Activated naive CD4-positive, alpha-beta T cell treated with anti-CD3 and anti-CD28 coated beads, Interleukin-2, amount 10 ng/mL, durations not matched to agents 7 days and 5 days (primary cell): Measurements from ENCODE around the gene CDC37L1.

Source experiments
- CTCF ChIA-PET: fragments of 350-600 bp; sonication (Branson Sonifier 250); formaldehyde crosslinking; loops from one replicate; lab custom pipeline; 2021; ENCODE audit warnings: antibody characterized with exemption; lab: Charles Lee
- DNase-seq: peaks from one replicate; pipeline ENCODE4 v3.0.0-alpha.2; 2020
- H3K27ac Mint-ChIP-seq: one replicate; pipeline ENCODE4 v1.8.0; 2021; ENCODE audit warnings: mild to moderate bottlenecking, moderate library complexity, mixed read lengths
- H3K27me3 Mint-ChIP-seq: one replicate; pipeline ENCODE4 v1.8.0; 2021; ENCODE audit warnings: mild to moderate bottlenecking, mixed read lengths
- H3K36me3 Mint-ChIP-seq: one replicate; pipeline ENCODE4 v1.8.0; 2021; ENCODE audit warnings: mixed read lengths
- H3K4me1 Mint-ChIP-seq: one replicate; pipeline ENCODE4 v1.8.0; 2021; ENCODE audit warnings: mixed read lengths
- H3K4me3 Mint-ChIP-seq: one replicate; pipeline ENCODE4 v1.8.0; 2021; ENCODE audit warnings: mild to moderate bottlenecking, moderate library complexity, mixed read lengths
- H3K9me3 Mint-ChIP-seq: one replicate; pipeline ENCODE4 v1.8.0; 2021; ENCODE audit warnings: mixed read lengths

Gene CDC37L1

GRCh38 chr9:4662108-4662988 is 17.0 kb upstream of the CDC37L1 start, which contains the start of gene PLPP6:
TSS of gene PLPP6 (plus strand) at chr9:4662294. CDS start at chr9:4662376, 82 bp downstream.
- H3K27me3 Mint-ChIP-seq: peaks cover 26% of the 10 kb centered on the region
- peaks cover 64% of the 10 kb centered on the region for H3K4me1 Mint-ChIP-seq
- CTCF ChIA-PET: interaction anchor here (0.6 to 1.4 kb wide), 5 partner anchors 9 to 177 kb away, joined by 3 to 8 read pairs (median 3); no protein-coding TSS in a partner anchor
- H3K36me3 Mint-ChIP-seq: peaks cover 8% of the 10 kb centered on the region
- DNase-seq: peak; percentile 85
- H3K4me3 Mint-ChIP-seq: peak within 1 kb of the TSS; percentile 84
- H3K27ac Mint-ChIP-seq: peak within 1 kb of the TSS; percentile 88
- H3K9me3 Mint-ChIP-seq: no peaks in the 10 kb centered on the region

DNA sequence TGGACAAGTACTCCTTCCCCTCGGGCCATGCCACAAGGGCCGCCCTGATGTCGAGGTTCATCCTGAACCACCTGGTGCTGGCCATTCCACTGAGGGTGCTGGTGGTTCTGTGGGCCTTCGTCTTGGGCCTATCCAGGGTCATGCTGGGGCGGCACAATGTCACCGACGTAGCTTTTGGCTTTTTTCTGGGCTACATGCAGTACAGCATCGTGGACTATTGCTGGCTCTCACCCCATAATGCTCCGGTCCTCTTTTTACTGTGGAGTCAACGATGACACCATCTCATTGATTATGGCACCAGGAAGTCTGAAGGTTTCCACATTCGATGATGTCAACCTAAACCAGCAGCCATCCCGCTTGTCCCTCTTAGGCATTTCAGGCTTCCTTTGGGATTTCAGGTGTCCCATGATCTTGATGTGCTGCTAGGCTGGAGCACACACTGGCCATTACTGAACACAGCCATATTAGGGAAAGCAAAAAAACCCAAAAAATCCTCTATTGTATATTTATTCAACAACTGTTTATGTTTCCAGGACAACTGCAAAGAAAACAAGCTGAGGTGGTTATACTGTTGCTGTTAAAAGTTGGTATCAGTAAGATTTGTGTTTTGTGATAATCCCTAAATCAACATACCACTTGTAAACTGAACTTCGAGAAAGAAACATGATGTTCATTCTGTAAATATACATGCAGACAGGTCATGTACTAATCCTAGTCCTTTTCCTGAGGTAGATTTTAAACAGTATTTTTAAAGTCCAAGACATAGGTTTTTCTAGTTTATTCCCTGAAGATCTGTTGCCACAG is 16.2 kb upstream of the CDC37L1 start:
- Mint-ChIP-seq H3K9me3 (no peaks in the 10 kb centered on the region), H3K4me3 (peak overlapping the region; percentile 84), H3K27me3 (peaks cover 24% of the 10 kb centered on the region), H3K36me3 (peaks cover 8% of the 10 kb centered on the region), H3K27ac (peak overlapping the region; percentile 35), H3K4me1 (peaks cover 71% of the 10 kb centered on the region)
- DNase-seq: no peak
- CTCF ChIA-PET: interaction anchor here (0.6 to 1.4 kb wide), 3 partner anchors 9 to 178 kb away, joined by 3 to 8 read pairs (median 5); no protein-coding TSS in a partner anchor

DNA sequence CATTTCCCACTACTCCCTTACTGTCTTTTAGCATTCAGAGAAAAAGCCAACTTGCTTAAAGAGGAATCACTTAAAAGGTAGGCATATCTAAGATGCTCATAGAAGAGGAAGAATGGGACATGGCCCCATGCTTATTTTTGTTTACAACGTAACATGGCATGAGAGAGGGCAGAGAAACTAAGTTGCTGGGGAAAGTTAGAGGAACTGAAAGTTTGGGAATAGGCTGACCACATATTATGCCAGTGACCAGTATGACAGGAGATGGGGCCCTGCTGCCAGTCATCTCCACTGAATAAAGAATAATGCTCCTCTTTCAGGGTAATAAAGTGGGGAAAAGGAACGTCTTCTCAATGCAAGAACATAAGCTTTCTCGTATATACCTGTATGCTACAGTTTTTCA is 15.4 kb upstream of the CDC37L1 start:
- Mint-ChIP-seq H3K27me3 (peaks cover 21% of the 10 kb centered on the region), H3K4me1 (peaks cover 77% of the 10 kb centered on the region), H3K36me3 (peaks cover 8% of the 10 kb centered on the region), H3K9me3 (no peaks in the 10 kb centered on the region), H3K27ac (no peak overlapping the region), H3K4me3 (peak overlapping the region; percentile 84)
- CTCF ChIA-PET: no interaction called here
- no peak for DNase-seq

DNA sequence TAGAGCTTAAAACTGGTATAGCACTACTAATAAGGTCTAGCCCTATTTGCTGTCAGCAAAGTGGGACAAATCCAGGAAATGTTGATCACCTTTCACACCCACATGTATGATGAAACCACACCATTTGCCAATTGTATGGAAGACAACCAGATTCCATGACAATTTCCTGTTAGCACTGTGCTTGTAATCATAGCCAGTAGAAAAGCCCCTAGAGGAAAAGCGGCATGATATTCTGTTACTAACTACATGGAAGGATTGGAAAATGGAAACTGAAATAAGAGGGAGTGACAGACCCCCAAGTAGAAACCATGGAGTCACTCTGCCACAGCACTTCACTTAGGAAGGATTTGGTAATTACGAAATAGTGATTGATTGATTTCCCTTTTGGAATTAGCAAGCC is 14.0 kb upstream of the CDC37L1 start:
- Mint-ChIP-seq H3K9me3 (no peaks in the 10 kb centered on the region), H3K27ac (no peak overlapping the region), H3K27me3 (peaks cover 14% of the 10 kb centered on the region), H3K4me3 (peak overlapping the region; percentile 6), H3K4me1 (peaks cover 80% of the 10 kb centered on the region), H3K36me3 (peaks cover 8% of the 10 kb centered on the region)
- no peak for DNase-seq
- CTCF ChIA-PET: interaction anchor here (1.1 kb wide), 1 partner anchor 14 kb away, joined by 3 read pairs; the partner anchor contains the start of gene CDC37L1

DNA sequence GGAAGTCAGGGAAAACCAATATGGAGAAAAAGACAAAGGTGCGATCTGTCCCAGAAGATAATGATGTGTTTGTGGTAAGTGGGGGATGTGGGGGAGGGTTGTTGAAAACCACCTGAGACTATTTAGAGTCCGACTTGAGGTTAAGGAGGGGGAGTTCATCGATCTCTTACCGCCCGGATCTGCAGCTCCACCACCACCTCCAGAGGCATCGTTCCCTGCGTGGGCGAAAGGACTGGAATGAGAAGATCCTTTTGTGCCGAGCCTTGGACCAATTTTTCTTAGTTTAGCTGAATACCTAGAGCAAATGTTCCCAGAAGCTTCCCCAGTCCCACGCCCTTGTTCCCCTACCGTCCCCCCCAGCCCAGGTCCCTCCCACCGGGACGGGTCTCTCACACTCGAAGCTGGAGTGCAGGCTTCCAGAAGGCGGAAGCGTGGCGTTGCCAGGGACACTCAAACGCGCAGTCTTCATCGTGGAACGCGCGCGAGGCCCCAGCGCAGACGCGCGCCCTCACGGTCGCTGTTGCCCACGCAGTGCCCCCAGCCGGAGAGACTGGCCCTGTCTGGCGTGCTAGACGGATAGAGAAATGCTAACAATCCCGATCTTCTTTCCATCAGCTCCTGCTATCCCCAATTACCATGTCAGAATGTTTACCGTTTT is 13.2 kb upstream of the CDC37L1 start, which contains the start of gene SPATA6L:
Gene SPATA6L, minus strand, starts transcription at position 439 of the 658 bp plus-strand sequence. Its CDS starts 230 bp downstream, at position 209.
- H3K4me3 Mint-ChIP-seq: peak within 1 kb of the TSS; percentile 64
- CTCF ChIA-PET: interaction anchor here (0.6 kb wide), 1 partner anchor 34 kb away, joined by 3 read pairs; no protein-coding TSS in a partner anchor
- peaks cover 14% of the 10 kb centered on the region for H3K27me3 Mint-ChIP-seq
- H3K36me3 Mint-ChIP-seq: peaks cover 8% of the 10 kb centered on the region
- H3K9me3 Mint-ChIP-seq: no peaks in the 10 kb centered on the region
- DNase-seq: peak; percentile 51
- H3K4me1 Mint-ChIP-seq: peaks cover 85% of the 10 kb centered on the region
- no peak within 1 kb of the TSS for H3K27ac Mint-ChIP-seq

GRCh38 chr9:4667681-4668080 is 11.7 kb upstream of the CDC37L1 start:
- CTCF ChIA-PET: no interaction called here
- Mint-ChIP-seq H3K4me3 (no peak overlapping the region), H3K4me1 (peaks cover 73% of the 10 kb centered on the region), H3K9me3 (no peaks in the 10 kb centered on the region), H3K27me3 (peaks cover 13% of the 10 kb centered on the region), H3K36me3 (peaks cover 8% of the 10 kb centered on the region), H3K27ac (no peak overlapping the region)
- peak; percentile 46 for DNase-seq

GRCh38 chr9:4668604-4669003 is 10.8 kb upstream of the CDC37L1 start:
- CTCF ChIA-PET: no interaction called here
- Mint-ChIP-seq H3K27me3 (peaks cover 8% of the 10 kb centered on the region), H3K4me1 (peaks cover 64% of the 10 kb centered on the region), H3K36me3 (peaks cover 6% of the 10 kb centered on the region), H3K27ac (no peak overlapping the region), H3K9me3 (no peaks in the 10 kb centered on the region), H3K4me3 (no peak overlapping the region)
- DNase-seq: no peak

DNA sequence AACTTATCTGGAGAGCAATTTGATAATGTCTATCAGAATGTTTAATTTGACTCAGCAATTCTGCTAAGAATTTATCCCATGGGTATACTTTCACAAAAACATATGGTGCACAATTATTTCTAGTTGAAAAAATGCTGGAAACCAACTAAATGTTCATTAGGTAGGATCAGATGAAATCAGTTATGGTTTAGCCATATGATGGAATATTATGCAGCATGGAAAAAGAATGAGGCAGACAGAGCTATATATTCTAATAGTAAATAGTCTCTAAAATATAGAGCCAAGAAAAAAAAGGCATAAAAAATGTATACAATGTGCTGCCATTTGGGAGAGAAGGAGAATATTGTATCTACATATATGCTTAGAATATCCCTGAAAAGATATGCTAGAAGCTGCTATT is 9.5 kb upstream of the CDC37L1 start:
- no peaks in the 10 kb centered on the region for H3K9me3 Mint-ChIP-seq
- DNase-seq: no peak
- H3K4me3 Mint-ChIP-seq: no peak overlapping the region
- no peak overlapping the region for H3K27ac Mint-ChIP-seq
- CTCF ChIA-PET: no interaction called here
- H3K4me1 Mint-ChIP-seq: peaks cover 52% of the 10 kb centered on the region
- H3K27me3 Mint-ChIP-seq: peaks cover 8% of the 10 kb centered on the region
- H3K36me3 Mint-ChIP-seq: no peaks in the 10 kb centered on the region

GRCh38 chr9:4670591-4670990 is 8.8 kb upstream of the CDC37L1 start:
- no peaks in the 10 kb centered on the region for H3K36me3 Mint-ChIP-seq
- H3K4me3 Mint-ChIP-seq: no peak overlapping the region
- H3K9me3 Mint-ChIP-seq: no peaks in the 10 kb centered on the region
- H3K27ac Mint-ChIP-seq: peak overlapping the region; percentile 67
- no peak for DNase-seq
- H3K4me1 Mint-ChIP-seq: peaks cover 45% of the 10 kb centered on the region
- H3K27me3 Mint-ChIP-seq: peaks cover 8% of the 10 kb centered on the region
- CTCF ChIA-PET: no interaction called here

DNA sequence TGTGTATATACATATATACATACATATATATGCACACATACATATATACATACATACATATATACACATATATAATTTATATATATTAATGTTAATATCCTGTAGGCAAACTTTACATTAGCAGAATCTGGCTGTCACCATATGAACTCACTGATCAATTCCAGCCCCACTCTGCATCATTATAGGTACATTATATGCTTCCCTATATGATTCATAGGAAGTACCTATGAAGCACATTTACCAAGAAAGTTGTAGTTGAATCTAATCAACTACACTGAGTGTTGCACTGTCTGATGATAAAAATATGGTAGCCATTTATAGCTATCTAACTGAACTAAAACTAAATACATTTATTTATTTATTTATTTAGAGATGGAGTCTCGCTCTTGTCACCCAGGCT is 7.6 kb upstream of the CDC37L1 start:
- Mint-ChIP-seq H3K4me1 (peaks cover 33% of the 10 kb centered on the region), H3K27me3 (peaks cover 3% of the 10 kb centered on the region), H3K9me3 (no peaks in the 10 kb centered on the region), H3K36me3 (peaks cover 2% of the 10 kb centered on the region), H3K27ac (no peak overlapping the region), H3K4me3 (no peak overlapping the region)
- DNase-seq: no peak
- CTCF ChIA-PET: no interaction called here

DNA sequence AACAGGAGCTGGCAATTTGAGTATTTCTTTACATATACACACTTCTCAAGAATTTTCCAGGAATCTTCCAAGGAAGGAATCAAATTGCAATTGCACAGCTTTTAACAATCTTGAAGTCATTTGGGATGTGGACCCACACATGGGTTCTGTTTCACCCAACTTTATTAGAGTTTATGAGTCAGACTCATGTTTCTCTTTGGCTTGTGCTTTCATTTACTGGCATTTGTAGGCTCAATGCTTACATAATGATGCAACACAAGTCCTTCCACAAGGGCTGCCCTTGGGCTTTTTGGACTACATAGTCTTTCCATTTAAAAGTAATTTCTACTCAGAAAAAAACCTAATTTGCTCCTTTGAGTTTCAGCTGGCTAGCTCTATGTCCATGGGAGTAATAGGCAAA is 4.6 kb upstream of the CDC37L1 start:
- DNase-seq: no peak
- CTCF ChIA-PET: interaction anchor here (1.2 kb wide), 1 partner anchor 65 kb away, joined by 3 read pairs; no protein-coding TSS in a partner anchor
- Mint-ChIP-seq H3K36me3 (peaks cover 2% of the 10 kb centered on the region), H3K9me3 (no peaks in the 10 kb centered on the region), H3K27ac (no peak overlapping the region), H3K4me3 (no peak overlapping the region), H3K27me3 (peaks cover 3% of the 10 kb centered on the region), H3K4me1 (peaks cover 15% of the 10 kb centered on the region)

DNA sequence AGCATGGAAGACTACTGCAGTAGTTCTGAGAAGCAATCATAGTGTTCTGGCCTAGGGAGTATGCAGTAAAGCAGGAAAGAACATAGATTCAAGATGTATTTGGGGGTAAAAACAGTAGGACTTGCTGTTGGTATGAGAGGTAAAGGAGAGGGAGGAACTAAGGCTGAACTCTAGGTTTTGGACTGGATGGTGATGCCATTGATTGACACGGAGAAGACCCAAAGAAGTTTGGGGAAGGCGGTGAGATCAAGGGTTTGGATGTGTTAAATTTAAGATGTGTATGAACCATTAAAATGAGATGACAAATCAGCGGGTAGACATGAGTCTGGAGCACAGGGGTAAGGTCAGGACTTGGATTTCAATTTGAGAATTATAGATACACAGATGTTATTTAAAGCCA is 2.0 kb upstream of the CDC37L1 start:
- no peak for DNase-seq
- Mint-ChIP-seq H3K27me3 (peaks cover 3% of the 10 kb centered on the region), H3K4me3 (no peak overlapping the region), H3K27ac (no peak overlapping the region), H3K9me3 (no peaks in the 10 kb centered on the region), H3K4me1 (no peaks in the 10 kb centered on the region), H3K36me3 (peaks cover 2% of the 10 kb centered on the region)
- CTCF ChIA-PET: interaction anchor here (1.3 kb wide), 1 partner anchor 25 kb away, joined by 3 read pairs; no protein-coding TSS in a partner anchor

- no peak for DNase-seq
- Mint-ChIP-seq H3K27me3 (peaks cover 3% of the 10 kb centered on the region), H3K27ac (no peak overlapping the region), H3K4me3 (no peak overlapping the region), H3K36me3 (peaks cover 9% of the 10 kb centered on the region), H3K9me3 (no peaks in the 10 kb centered on the region), H3K4me1 (peaks cover 3% of the 10 kb centered on the region)
- CTCF ChIA-PET: no interaction called here
Measured at GRCh38 chr9:4678679-4679267, 596 bp upstream of the CDC37L1 start.
